Activated CD4-positive, alpha-beta memory T cell treated with anti-CD3 and anti-CD28 coated beads, Interleukin-2, amount 10 ng/mL, durations not matched to agents 7 days and 5 days (primary cell): ENCODE data around the gene ACOT9. TPM values are rescaled to one million over a fixed set of nuclear protein-coding genes. Genes with fewer than 3 reads are reported as not detected.
"Not testable (repeated sequence)": the region's sequence is repeated elsewhere in the genome, so short reads cannot be mapped to it uniquely, and the experiment has no call there.

Experiments used
- CTCF ChIA-PET: fragments of 350-600 bp; sonication (Branson Sonifier 250); formaldehyde crosslinking; loops from one replicate; lab custom pipeline; 2021; ENCODE audit warnings: antibody characterized with exemption, inconsistent platforms; lab: Charles Lee
- POLR2A ChIA-PET: fragments of 350-600 bp; sonication (Branson Sonifier 250); formaldehyde crosslinking; loops from one replicate; lab custom pipeline; 2021; ENCODE audit warnings: antibody characterized with exemption; lab: Charles Lee
- DNase-seq: peaks from one replicate; pipeline ENCODE4 v3.0.0-alpha.2; 2020
- H3K27ac Mint-ChIP-seq: one replicate; pipeline ENCODE4 v1.8.0; 2021; ENCODE audit warnings: mild to moderate bottlenecking, mixed read lengths
- H3K27me3 Mint-ChIP-seq: one replicate; pipeline ENCODE4 v1.8.0; 2021; ENCODE audit warnings: mixed read lengths
- H3K36me3 Mint-ChIP-seq: one replicate; pipeline ENCODE4 v1.8.0; 2021; ENCODE audit warnings: low read depth, mixed read lengths
- H3K4me1 Mint-ChIP-seq: one replicate; pipeline ENCODE4 v1.8.0; 2021; ENCODE audit warnings: mixed read lengths
- H3K4me3 Mint-ChIP-seq: one replicate; pipeline ENCODE4 v1.8.0; 2021; ENCODE audit warnings: mild to moderate bottlenecking, mixed read lengths
- H3K9me3 Mint-ChIP-seq: one replicate; pipeline ENCODE4 v1.8.0; 2021; ENCODE audit warnings: mixed read lengths
- total RNA-seq, 2 experiments: library from RNA; stranded (reverse); gene quantifications; one replicate each; pipeline ENCODE4 v1.2.3, GENCODE V29; 2021

Gene ACOT9
- total RNA-seq, 2 experiments from 2014 or later, result 37.3 to 39.5 TPM

DNA sequence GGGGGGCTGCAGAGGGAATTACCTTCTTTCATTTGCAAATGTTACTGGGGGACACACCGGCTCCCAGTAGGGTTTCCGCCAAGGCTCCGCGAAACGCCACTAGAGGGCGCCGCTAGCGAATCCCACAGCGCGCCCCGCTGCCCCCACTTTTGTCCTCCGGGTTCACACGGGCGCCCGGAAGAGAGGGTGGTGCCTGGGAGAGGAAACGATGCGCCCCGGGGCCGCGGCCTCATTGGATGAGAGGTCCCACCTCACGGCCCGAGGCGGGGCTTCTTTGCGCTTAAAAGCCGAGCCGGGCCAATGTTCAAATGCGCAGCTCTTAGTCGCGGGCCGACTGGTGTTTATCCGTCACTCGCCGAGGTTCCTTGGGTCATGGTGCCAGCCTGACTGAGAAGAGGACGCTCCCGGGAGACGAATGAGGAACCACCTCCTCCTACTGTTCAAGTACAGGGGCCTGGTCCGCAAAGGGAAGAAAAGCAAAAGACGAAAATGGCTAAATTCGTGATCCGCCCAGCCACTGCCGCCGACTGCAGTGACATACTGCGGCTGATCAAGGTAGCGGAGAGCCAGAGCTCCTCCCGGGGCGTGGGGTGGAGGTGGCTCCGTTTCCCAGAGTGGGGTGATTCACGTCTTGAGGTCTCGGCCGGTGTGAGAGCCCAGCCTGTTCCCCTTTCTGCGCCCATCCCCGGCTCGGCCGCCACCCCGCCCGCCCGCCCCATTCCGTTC is 40.0 kb upstream of the ACOT9 start, which contains the start of gene SAT1:
TSS of gene SAT1 (plus strand) at position 311 of the 726 bp plus-strand sequence. CDS start at position 490, 179 bp downstream.
- peak; percentile 95 for DNase-seq
- Mint-ChIP-seq H3K27ac (peak within 1 kb of the TSS; percentile 97), H3K36me3 (peaks cover 25% of the 10 kb centered on the region), H3K4me3 (peak within 1 kb of the TSS; percentile 90), H3K4me1 (peaks cover 34% of the 10 kb centered on the region), H3K27me3 (no peaks in the 10 kb centered on the region), H3K9me3 (no peaks in the 10 kb centered on the region)
- ChIA-PET POLR2A (interaction anchor here (0.6 to 4.1 kb wide), 29 partner anchors 8 to 1810 kb away, joined by 3 to 44 read pairs (median 5); partner anchors contain the start of genes ACOT9, APOO, CXorf58 and EIF2S3), CTCF (interaction anchor here (0.6 to 5.6 kb wide), 19 partner anchors 10 to 458 kb away, joined by 3 to 80 read pairs (median 4); partner anchors contain the start of genes ACOT9, APOO, CXorf58 and EIF2S3)

DNA sequence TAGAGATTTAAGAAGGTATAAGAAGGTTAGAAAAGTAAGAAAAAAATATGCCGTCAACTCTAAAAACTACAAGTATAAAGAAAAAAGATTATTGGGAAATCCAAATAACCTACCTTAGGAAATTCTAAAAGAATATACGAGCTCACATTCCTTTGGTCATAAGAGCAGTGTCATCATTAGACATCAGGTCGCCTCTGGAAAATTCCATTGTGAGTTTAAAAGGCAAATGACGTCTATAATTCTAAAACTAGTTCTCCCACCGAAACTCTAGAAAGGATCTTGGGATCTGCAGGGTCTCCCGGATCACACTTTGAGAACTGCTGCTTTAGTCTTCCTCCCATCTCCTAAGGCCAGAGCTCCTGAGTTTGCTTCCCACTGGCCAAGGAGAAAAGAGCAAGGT is 39.4 kb upstream of the ACOT9 start:
- peak overlapping the region; percentile 97 for H3K27ac Mint-ChIP-seq
- no peak for DNase-seq
- CTCF ChIA-PET, result interaction anchor here (0.6 to 5.6 kb wide), 14 partner anchors 10 to 315 kb away, joined by 3 to 80 read pairs (median 5); partner anchors contain the start of genes ACOT9, APOO, CXorf58 and EIF2S3
- POLR2A ChIA-PET, result interaction anchor here (0.6 to 4.1 kb wide), 29 partner anchors 8 to 1809 kb away, joined by 3 to 44 read pairs (median 5); partner anchors contain the start of genes ACOT9, APOO, CXorf58 and EIF2S3
- no peaks in the 10 kb centered on the region for H3K27me3 Mint-ChIP-seq
- H3K4me1 Mint-ChIP-seq, result peaks cover 33% of the 10 kb centered on the region
- H3K36me3 Mint-ChIP-seq, result peaks cover 25% of the 10 kb centered on the region
- no peaks in the 10 kb centered on the region for H3K9me3 Mint-ChIP-seq
- peak overlapping the region; percentile 90 for H3K4me3 Mint-ChIP-seq

DNA sequence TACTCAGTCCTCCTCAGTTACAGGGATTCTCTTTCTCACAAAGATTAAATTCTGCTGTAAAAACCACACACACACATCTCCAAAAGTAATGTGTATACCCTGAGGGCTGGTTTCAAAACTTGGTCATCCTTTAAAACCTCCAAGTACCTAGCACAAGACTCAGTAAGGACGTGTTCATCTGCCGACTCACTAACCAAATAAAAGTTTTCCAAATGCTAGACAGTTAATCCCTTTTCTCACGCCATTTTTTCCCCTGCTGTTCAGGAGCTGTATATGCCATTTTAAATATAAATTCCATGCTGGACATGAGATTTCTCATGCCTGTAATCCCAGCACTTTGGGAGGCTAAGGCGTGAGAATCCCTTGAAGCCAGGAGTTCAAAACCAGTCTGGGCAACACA is 35.9 kb upstream of the ACOT9 start:
- no peak for DNase-seq
- Mint-ChIP-seq H3K36me3 (peaks cover 6% of the 10 kb centered on the region), H3K27ac (no peak overlapping the region), H3K4me3 (no peak overlapping the region), H3K4me1 (peaks cover 19% of the 10 kb centered on the region), H3K27me3 (no peaks in the 10 kb centered on the region), H3K9me3 (no peaks in the 10 kb centered on the region)
- POLR2A ChIA-PET, result no interaction called here
- CTCF ChIA-PET, result interaction anchor here (0.7 kb wide), 1 partner anchor 275 kb away, joined by 3 read pairs; no protein-coding TSS in a partner anchor

GRCh38 chrX:23776363-23776762 is 33.3 kb upstream of the ACOT9 start:
- no peak for DNase-seq
- POLR2A ChIA-PET, result no interaction called here
- Mint-ChIP-seq H3K27ac (no peak overlapping the region), H3K4me3 (no peak overlapping the region), H3K9me3 (no peaks in the 10 kb centered on the region), H3K4me1 (peaks cover 21% of the 10 kb centered on the region), H3K27me3 (no peaks in the 10 kb centered on the region), H3K36me3 (peaks cover 4% of the 10 kb centered on the region)
- CTCF ChIA-PET, result no interaction called here

DNA sequence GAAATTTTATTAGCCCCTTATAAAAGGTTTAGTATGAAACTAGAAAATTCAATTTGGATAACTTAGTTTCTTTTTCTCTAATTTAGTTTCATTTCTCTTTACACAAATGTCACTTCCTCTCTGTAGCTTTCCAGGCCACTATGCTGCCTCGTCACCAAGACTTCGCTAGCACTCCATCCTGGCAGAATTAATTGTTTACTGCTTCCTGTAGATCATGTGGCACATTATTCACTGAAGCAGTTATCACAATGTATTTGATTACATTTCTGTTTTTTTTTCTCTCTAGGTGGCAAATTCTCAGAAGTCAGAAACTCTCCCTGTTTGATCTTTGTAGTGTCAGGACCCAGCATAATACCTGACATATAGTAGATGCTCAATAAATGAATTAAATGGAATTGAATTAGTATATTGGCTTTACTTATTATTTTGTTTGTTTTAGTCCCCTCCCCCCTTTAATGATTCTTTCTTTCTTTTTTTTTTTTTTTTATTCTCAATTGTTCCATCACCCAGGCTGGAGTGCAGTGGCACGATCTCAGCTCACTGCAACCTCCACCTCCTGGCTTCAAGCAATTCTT is 30.6 kb upstream of the ACOT9 start:
- POLR2A ChIA-PET, result interaction anchor here (0.9 to 2.9 kb wide), 7 partner anchors 8 to 252 kb away, joined by 3 to 37 read pairs (median 4); partner anchors contain the start of genes ACOT9 and SAT1
- peak; percentile 63 for DNase-seq
- peaks cover 18% of the 10 kb centered on the region for H3K4me1 Mint-ChIP-seq
- no peaks in the 10 kb centered on the region for H3K27me3 Mint-ChIP-seq
- peaks cover 4% of the 10 kb centered on the region for H3K36me3 Mint-ChIP-seq
- CTCF ChIA-PET, result interaction anchor here (0.6 to 1.5 kb wide), 3 partner anchors 9 to 27 kb away, joined by 3 to 12 read pairs (median 3); partner anchors contain the start of gene SAT1
- H3K4me3 Mint-ChIP-seq, result peak overlapping the region; percentile 49
- H3K9me3 Mint-ChIP-seq, result no peaks in the 10 kb centered on the region
- peak overlapping the region; percentile 97 for H3K27ac Mint-ChIP-seq

- DNase-seq, H3K27ac Mint-ChIP-seq, H3K27me3 Mint-ChIP-seq, H3K36me3 Mint-ChIP-seq, H3K9me3 Mint-ChIP-seq, H3K4me3 Mint-ChIP-seq: not testable (repeated sequence)
- POLR2A ChIA-PET, result interaction anchor here (2.9 kb wide), 1 partner anchor 12 kb away, joined by 37 read pairs; the partner anchor contains the start of gene SAT1
- peaks cover 18% of the 10 kb centered on the region for H3K4me1 Mint-ChIP-seq
- CTCF ChIA-PET, result interaction anchor here (0.6 to 1.5 kb wide), 3 partner anchors 12 to 126 kb away, joined by 3 to 5 read pairs (median 3); partner anchors contain the start of gene SAT1
Measured at GRCh38 chrX:23771086-23771485, 28.0 kb upstream of the ACOT9 start.

DNA sequence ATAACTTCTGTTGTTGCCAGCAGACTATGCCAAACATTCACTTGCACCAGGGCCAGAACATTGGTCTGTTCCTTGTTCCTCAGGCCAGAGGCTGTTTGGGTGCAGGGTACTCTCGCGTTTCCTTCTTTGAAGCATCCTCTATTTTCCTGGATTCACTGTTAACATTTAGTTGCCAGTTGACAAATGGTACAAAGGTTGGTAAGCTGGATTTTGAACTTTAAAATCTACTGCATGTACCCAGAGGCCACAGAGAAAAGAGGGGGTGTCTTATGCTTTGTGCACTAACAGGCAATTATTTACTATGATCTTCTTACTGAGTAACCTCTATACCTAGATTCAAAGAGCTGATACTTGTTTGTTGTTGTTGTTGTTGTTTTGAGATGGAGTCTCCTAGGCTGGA is 27.1 kb upstream of the ACOT9 start:
- CTCF ChIA-PET, result interaction anchor here (0.8 to 1.5 kb wide), 2 partner anchors 13 to 127 kb away, joined by 3 to 5 read pairs; partner anchors contain the start of gene SAT1
- Mint-ChIP-seq H3K4me1 (peaks cover 18% of the 10 kb centered on the region), H3K9me3 (no peaks in the 10 kb centered on the region), H3K27ac (no peak overlapping the region), H3K27me3 (no peaks in the 10 kb centered on the region), H3K36me3 (peaks cover 4% of the 10 kb centered on the region), H3K4me3 (no peak overlapping the region)
- no peak for DNase-seq
- POLR2A ChIA-PET, result interaction anchor here (0.6 kb wide), 1 partner anchor 17 kb away, joined by 6 read pairs; no protein-coding TSS in a partner anchor

- peak overlapping the region; percentile 49 for H3K4me3 Mint-ChIP-seq
- H3K27me3 Mint-ChIP-seq, result no peaks in the 10 kb centered on the region
- H3K4me1 Mint-ChIP-seq, result no peaks in the 10 kb centered on the region
- H3K36me3 Mint-ChIP-seq, result no peaks in the 10 kb centered on the region
- ChIA-PET CTCF (interaction anchor here (1.1 to 2.7 kb wide), 3 partner anchors 10 to 135 kb away, joined by 5 to 6 read pairs (median 6); partner anchors contain the start of gene SAT1), POLR2A (interaction anchor here (0.8 to 1.7 kb wide), 3 partner anchors 15 to 16 kb away, joined by 4 to 7 read pairs (median 5); partner anchors contain the start of gene SAT1)
- H3K9me3 Mint-ChIP-seq, result no peaks in the 10 kb centered on the region
- no peak overlapping the region for H3K27ac Mint-ChIP-seq
- no peak for DNase-seq
Measured at GRCh38 chrX:23766650-23767551, 23.8 kb upstream of the ACOT9 start.

DNA sequence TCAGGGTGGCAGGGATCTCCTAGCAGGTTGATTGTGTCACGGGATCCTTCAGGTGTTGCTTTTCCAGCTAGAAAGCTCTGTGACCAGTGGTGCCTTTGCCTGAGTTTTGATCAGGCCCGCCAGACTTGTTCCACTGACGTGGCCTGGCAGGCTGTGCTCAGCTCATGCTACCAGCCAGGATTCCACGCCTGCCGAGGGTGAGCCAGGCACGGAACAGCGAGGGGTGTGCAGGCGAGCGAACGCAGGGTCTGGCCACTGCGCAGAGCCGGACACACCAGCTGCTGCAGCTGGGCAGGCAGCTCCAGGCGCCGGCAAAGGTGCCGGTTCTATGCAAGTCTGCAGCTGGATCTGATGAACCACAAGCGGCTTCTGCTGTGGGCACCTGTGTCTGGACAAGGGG is 22.8 kb upstream of the ACOT9 start:
- no peaks in the 10 kb centered on the region for H3K9me3 Mint-ChIP-seq
- H3K4me3 Mint-ChIP-seq, result no peak overlapping the region
- H3K4me1 Mint-ChIP-seq, result no peaks in the 10 kb centered on the region
- no peak for DNase-seq
- POLR2A ChIA-PET, result interaction anchor here (1.7 kb wide), 1 partner anchor 17 kb away, joined by 7 read pairs; the partner anchor contains the start of gene SAT1
- H3K27me3 Mint-ChIP-seq, result no peaks in the 10 kb centered on the region
- CTCF ChIA-PET, result interaction anchor here (1.1 to 2.7 kb wide), 3 partner anchors 9 to 136 kb away, joined by 5 to 6 read pairs (median 6); partner anchors contain the start of gene SAT1
- no peak overlapping the region for H3K27ac Mint-ChIP-seq
- H3K36me3 Mint-ChIP-seq, result no peaks in the 10 kb centered on the region

GRCh38 chrX:23765449-23765848 is 22.4 kb upstream of the ACOT9 start:
- Mint-ChIP-seq H3K9me3 (no peaks in the 10 kb centered on the region), H3K36me3 (no peaks in the 10 kb centered on the region), H3K4me1 (no peaks in the 10 kb centered on the region), H3K4me3 (no peak overlapping the region), H3K27ac (no peak overlapping the region), H3K27me3 (no peaks in the 10 kb centered on the region)
- ChIA-PET POLR2A (interaction anchor here (1.7 kb wide), 1 partner anchor 18 kb away, joined by 7 read pairs; the partner anchor contains the start of gene SAT1), CTCF (no interaction called here)
- no peak for DNase-seq

DNA sequence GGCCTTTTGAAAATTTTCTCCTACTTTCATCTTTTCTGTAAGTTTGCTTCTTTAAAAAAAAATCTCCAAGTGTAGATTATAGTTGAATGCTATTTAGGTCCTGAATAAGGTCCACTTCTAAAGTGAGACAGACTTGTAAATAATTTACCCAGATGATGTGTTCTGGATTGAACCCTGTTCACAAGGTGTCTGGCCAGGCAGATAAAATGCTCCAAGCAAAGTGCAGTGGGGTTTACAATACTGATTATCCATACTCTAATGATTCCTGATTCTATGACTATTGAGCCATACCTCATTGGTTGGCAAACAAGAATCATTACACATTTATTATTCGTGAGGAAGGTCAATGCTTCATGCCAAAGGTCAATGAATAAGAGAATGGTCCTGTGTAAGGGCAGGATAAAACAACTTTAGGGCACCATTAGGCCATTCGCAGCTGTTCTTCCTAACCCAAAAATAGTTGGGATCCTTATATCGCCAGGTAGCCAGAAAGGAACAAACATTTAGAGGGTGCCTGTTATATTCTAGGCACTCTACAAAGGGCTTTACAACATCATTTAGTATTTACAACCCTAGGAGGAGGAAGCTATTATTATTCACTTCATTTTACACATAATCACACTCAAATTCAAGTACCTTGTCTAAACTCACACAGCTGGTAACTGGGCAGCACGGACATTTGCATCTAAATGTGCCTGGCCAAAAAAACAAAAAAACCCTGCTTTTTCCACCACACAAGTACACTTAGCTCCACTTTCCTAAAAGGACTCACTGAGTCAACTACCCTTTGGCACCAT is 21.3 kb upstream of the ACOT9 start:
- Mint-ChIP-seq H3K27me3 (no peaks in the 10 kb centered on the region), H3K4me1 (no peaks in the 10 kb centered on the region)
- CTCF ChIA-PET, result no interaction called here

More for the DNA sequence above, 21.3 kb upstream of the ACOT9 start:
- DNase-seq, result no peak
- no peak overlapping the region for H3K27ac Mint-ChIP-seq
- POLR2A ChIA-PET, result no interaction called here
- H3K36me3 Mint-ChIP-seq, result no peaks in the 10 kb centered on the region
- H3K9me3 Mint-ChIP-seq, result no peaks in the 10 kb centered on the region
- H3K4me3 Mint-ChIP-seq, result no peak overlapping the region
